IPS-11a (cell line): Measurements from ENCODE around the gene MYO5C.

Source experiments
- H3K4me3 ChIP-seq: one replicate; pipeline ENCODE4 v1.5.1; 2013; ENCODE audit warnings: low read depth, low read length, control low read depth

Gene MYO5C

GRCh38 chr15:52281085-52282035, 14.2 kb downstream of the MYO5C start:
- H3K4me3 ChIP-seq = no peak overlapping the region

- no peak overlapping the region for H3K4me3 ChIP-seq
Measured at GRCh38 chr15:52280326-52281084, 15.1 kb downstream of the MYO5C start.

- no peak overlapping the region for H3K4me3 ChIP-seq
Measured at GRCh38 chr15:52278636-52279367, 16.8 kb downstream of the MYO5C start.

- no peak overlapping the region for H3K4me3 ChIP-seq
Measured at GRCh38 chr15:52278135-52278534, 17.5 kb downstream of the MYO5C start.

- H3K4me3 ChIP-seq = no peak overlapping the region
Measured at GRCh38 chr15:52277575-52277974, 18.0 kb downstream of the MYO5C start.

- no peak overlapping the region for H3K4me3 ChIP-seq
Measured at GRCh38 chr15:52276256-52276770, 19.3 kb downstream of the MYO5C start.

- H3K4me3 ChIP-seq = no peak overlapping the region
Measured at GRCh38 chr15:52263563-52264282, 31.9 kb downstream of the MYO5C start.

- H3K4me3 ChIP-seq = no peak overlapping the region
Measured at GRCh38 chr15:52262364-52262763, 33.2 kb downstream of the MYO5C start.

- H3K4me3 ChIP-seq = no peak overlapping the region
Measured at GRCh38 chr15:52261498-52262242, 33.9 kb downstream of the MYO5C start.

- H3K4me3 ChIP-seq = no peak overlapping the region
Measured at GRCh38 chr15:52261026-52261425, 34.6 kb downstream of the MYO5C start.

GRCh38 chr15:52259503-52259902, 36.1 kb downstream of the MYO5C start:
- no peak overlapping the region for H3K4me3 ChIP-seq

GRCh38 chr15:52258461-52258860, 37.1 kb downstream of the MYO5C start:
- no peak overlapping the region for H3K4me3 ChIP-seq

- H3K4me3 ChIP-seq = no peak overlapping the region
Measured at GRCh38 chr15:52257734-52258062, 37.9 kb downstream of the MYO5C start.

- no peak overlapping the region for H3K4me3 ChIP-seq
Measured at GRCh38 chr15:52256930-52257733, 38.5 kb downstream of the MYO5C start.

- H3K4me3 ChIP-seq = no peak overlapping the region
Measured at GRCh38 chr15:52256366-52256765, 39.2 kb downstream of the MYO5C start.

- no peak overlapping the region for H3K4me3 ChIP-seq
Measured at GRCh38 chr15:52255935-52256334, 39.7 kb downstream of the MYO5C start.

GRCh38 chr15:52255008-52255407, 40.6 kb downstream of the MYO5C start:
- H3K4me3 ChIP-seq = no peak overlapping the region

GRCh38 chr15:52254391-52254790, 41.2 kb downstream of the MYO5C start:
- no peak overlapping the region for H3K4me3 ChIP-seq

GRCh38 chr15:52252781-52253180, 42.8 kb downstream of the MYO5C start:
- H3K4me3 ChIP-seq = no peak overlapping the region
